Ishikawa (cell line): ENCODE results near the gene ILDR1.

Source experiments
- CEBPB ChIP-seq: IDR thresholded peaks from 2 replicates; pipeline ENCODE4 v1.6.1; 2012
- CREB1 ChIP-seq: IDR thresholded peaks from 2 replicates; pipeline ENCODE4 v1.6.1; 2012; ENCODE audit warnings: low read depth
- EGR1 ChIP-seq: IDR thresholded peaks from 2 replicates; pipeline ENCODE4 v1.6.1; 2012
- EP300 ChIP-seq: IDR thresholded peaks from 2 replicates; pipeline ENCODE4 v1.6.1; 2012; ENCODE audit warnings: borderline replicate concordance
- FOXM1 ChIP-seq: IDR thresholded peaks from 2 replicates; pipeline ENCODE4 v1.6.1; 2012; ENCODE audit warnings: low read depth, borderline replicate concordance
- MAX ChIP-seq: IDR thresholded peaks from 2 replicates; pipeline ENCODE4 v1.6.1; 2012
- NFIC ChIP-seq: IDR thresholded peaks from 2 replicates; pipeline ENCODE4 v1.6.1; 2012
- RAD21 ChIP-seq: IDR thresholded peaks from 2 replicates; pipeline ENCODE4 v1.6.1; 2012; ENCODE audit warnings: low read depth
- TAF1 ChIP-seq: IDR thresholded peaks from 2 replicates; pipeline ENCODE4 v1.6.1; 2012; ENCODE audit warnings: low read depth, mild to moderate bottlenecking
- TCF12 ChIP-seq: IDR thresholded peaks from 2 replicates; pipeline ENCODE4 v1.6.1; 2012; ENCODE audit warnings: low read depth
- TEAD4 ChIP-seq: IDR thresholded peaks from 2 replicates; pipeline ENCODE4 v1.6.1; 2012
- YY1 ChIP-seq: IDR thresholded peaks from 2 replicates; pipeline ENCODE4 v1.6.1; 2012; ENCODE audit warnings: low read depth
- ZBTB7A ChIP-seq: IDR thresholded peaks from 2 replicates; pipeline ENCODE4 v1.6.1; 2012; ENCODE audit warnings: low read depth
- TF ChIP-seq, protein P1 (sequence below): IDR thresholded peaks from 2 replicates; pipeline ENCODE4 v1.6.1; 2012; ENCODE audit warnings: low read depth, mild to moderate bottlenecking
- TF ChIP-seq, protein P2 (sequence below): IDR thresholded peaks from 2 replicates; pipeline ENCODE4 v1.6.1; 2012

ILDR1 gene

DNA sequence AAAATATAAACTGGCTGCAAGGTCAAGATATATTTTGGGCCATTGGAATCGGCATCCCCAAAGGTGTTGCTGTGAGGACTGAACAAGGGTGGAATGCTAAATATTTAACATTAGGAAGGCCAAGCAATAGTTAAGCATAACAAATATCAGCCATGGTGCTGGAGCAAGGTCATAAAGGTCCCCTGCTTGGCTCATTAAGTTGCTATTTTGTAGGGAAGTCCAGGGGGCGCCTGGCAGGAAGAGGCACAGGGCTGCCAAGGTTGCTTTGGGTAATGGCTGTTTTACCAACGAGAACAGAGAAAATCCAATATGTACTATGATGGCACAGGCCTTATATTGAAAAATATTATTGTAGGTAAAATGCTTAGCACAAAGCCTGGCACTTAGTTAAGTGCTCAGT, 65.7 kb downstream of the ILDR1 start:
- TF ChIP-seq CREB1 = no peak
- TF ChIP-seq EP300 = no peak
- TF ChIP-seq, protein P1, sequence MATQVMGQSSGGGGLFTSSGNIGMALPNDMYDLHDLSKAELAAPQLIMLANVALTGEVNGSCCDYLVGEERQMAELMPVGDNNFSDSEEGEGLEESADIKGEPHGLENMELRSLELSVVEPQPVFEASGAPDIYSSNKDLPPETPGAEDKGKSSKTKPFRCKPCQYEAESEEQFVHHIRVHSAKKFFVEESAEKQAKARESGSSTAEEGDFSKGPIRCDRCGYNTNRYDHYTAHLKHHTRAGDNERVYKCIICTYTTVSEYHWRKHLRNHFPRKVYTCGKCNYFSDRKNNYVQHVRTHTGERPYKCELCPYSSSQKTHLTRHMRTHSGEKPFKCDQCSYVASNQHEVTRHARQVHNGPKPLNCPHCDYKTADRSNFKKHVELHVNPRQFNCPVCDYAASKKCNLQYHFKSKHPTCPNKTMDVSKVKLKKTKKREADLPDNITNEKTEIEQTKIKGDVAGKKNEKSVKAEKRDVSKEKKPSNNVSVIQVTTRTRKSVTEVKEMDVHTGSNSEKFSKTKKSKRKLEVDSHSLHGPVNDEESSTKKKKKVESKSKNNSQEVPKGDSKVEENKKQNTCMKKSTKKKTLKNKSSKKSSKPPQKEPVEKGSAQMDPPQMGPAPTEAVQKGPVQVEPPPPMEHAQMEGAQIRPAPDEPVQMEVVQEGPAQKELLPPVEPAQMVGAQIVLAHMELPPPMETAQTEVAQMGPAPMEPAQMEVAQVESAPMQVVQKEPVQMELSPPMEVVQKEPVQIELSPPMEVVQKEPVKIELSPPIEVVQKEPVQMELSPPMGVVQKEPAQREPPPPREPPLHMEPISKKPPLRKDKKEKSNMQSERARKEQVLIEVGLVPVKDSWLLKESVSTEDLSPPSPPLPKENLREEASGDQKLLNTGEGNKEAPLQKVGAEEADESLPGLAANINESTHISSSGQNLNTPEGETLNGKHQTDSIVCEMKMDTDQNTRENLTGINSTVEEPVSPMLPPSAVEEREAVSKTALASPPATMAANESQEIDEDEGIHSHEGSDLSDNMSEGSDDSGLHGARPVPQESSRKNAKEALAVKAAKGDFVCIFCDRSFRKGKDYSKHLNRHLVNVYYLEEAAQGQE = no peak
- no peak for TF ChIP-seq ZBTB7A
- TF ChIP-seq, protein P2, sequence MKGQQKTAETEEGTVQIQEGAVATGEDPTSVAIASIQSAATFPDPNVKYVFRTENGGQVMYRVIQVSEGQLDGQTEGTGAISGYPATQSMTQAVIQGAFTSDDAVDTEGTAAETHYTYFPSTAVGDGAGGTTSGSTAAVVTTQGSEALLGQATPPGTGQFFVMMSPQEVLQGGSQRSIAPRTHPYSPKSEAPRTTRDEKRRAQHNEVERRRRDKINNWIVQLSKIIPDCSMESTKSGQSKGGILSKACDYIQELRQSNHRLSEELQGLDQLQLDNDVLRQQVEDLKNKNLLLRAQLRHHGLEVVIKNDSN = no peak
- TF ChIP-seq CEBPB = no peak
- TF ChIP-seq RAD21 = no peak
- no peak for TF ChIP-seq TCF12

DNA sequence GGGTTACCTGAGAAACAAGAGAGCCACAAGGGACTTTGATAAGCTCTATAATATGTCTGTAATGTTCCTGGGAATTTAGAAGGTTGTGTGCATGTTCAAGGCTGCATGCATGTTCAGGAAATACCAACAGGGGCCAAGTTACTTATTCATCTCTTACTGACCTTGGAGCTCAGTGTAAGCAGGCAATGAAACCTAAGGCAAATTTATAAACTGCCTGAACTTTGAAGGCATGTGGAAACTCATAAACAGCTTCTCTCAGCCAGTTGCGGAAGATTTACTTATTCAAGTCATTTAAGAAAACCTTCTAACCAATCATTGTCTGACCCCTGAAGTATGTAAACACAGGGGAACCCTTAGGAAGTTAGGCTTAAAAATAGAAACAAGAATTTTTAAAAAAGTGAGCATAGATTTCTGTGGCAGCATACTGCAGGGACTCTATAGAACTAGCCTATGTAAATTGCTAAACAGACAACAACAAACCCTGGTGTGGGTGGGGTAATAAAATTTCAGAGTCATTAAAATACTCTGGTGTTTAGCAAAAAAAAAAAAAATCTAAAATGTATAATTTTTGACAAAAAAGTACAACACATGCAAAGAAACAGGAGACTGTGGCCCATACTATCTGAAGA, 70.6 kb downstream of the ILDR1 start:
- TF ChIP-seq FOXM1 (no peak), TCF12 (no peak), YY1 (no peak), ZBTB7A (no peak), NFIC (no peak), EGR1 (no peak), EP300 (no peak), CREB1 (no peak), MAX (no peak), TEAD4 (no peak), TAF1 (no peak), CEBPB (no peak), RAD21 (no peak)
- TF ChIP-seq, protein P2 = no peak
- TF ChIP-seq, protein P1 = no peak

- TF ChIP-seq, protein P1 = no peak
- TF ChIP-seq, protein P2 = no peak
- TF ChIP-seq CEBPB = no peak
- no peak for TF ChIP-seq CREB1
- no peak for TF ChIP-seq TCF12
- TF ChIP-seq YY1 = no peak
- TF ChIP-seq NFIC = no peak
- no peak for TF ChIP-seq MAX
- TF ChIP-seq RAD21 = no peak
- TF ChIP-seq ZBTB7A = no peak
- TF ChIP-seq TEAD4 = no peak
- TF ChIP-seq TAF1 = no peak
- TF ChIP-seq FOXM1 = no peak
- TF ChIP-seq EGR1 = no peak
- no peak for TF ChIP-seq EP300
Observed at GRCh38 chr3:121948641-121949040, 73.4 kb downstream of the ILDR1 start.

DNA sequence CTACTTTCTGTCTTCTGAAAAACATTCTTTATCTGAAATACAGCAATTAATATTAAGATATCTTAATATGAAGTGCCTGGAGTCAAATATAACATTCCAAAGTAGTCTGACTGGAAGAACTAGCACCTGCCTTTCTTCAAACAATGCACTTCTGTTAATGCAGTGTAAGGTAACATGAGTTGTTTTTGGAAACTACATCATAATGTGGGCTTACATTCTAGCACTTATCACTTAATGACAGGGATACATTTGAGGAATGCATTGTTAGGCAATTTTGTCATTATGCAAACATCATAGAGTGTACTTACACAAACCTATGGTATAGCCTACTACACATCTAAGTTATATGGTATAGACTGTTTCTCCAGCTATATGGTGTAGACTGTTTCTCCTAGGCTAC, 78.6 kb downstream of the ILDR1 start:
- TF ChIP-seq CEBPB (peak; percentile 74), TAF1 (no peak), RAD21 (no peak), CREB1 (no peak), EP300 (no peak), MAX (0 out of 2 replicates have a peak, but pooled peaks have one; percentile 33), YY1 (no peak), ZBTB7A (no peak), NFIC (no peak), TCF12 (no peak), FOXM1 (peak; percentile 70; the same call in 1 of the 2 replicates), TEAD4 (peak; percentile 71; the same call in 1 of the 2 replicates)
- TF ChIP-seq, protein P1 = no peak
- TF ChIP-seq, protein P2 = no peak
